ENCODE data around the gene ADAMTS15.

ADAMTS15 gene

DNA sequence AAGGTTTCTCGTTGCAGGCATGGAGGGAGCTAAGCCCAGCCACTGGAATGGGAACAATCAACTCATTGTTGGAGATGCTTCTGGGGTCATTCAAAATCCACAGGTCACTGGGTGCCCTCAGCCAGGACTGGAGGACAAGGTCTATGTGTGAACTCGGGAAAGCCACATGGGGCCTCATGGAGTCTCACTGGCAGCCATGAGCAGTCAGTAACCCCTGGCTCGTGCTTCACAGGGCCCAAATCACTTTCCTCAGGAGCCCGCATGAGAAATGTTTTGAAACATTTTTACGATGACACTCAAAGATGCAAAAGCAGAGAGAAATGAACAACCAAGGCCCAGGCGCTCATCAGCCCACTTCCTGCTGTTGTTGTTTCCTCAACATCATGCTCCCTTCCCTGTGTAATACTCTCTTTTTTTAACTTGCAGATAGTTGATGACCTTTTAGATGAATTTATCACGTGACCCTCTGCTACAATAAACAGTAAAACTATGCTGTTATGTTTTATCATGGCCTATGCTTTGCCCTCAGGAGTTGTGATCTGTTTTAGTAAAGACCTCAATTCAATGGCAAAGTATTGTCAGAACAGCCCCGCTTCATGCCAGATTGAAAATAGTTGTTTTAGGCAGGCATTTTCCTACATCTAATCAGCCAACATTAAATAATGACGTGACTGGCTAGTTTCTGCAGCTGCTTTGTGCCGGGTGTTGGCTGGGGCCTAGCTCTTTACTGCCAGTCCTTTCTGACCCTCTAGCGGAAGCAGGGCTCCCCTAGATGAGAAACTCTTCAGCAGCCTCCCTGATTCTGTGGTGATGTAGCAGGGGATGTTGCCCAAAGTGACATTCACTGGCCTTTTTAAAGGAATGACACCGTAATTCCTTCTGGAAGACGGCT lies 39.7 kb downstream of the ADAMTS15 start:
- no peak for DNase-seq (ENCODE audit: insufficient read length, low spot score)

DNA sequence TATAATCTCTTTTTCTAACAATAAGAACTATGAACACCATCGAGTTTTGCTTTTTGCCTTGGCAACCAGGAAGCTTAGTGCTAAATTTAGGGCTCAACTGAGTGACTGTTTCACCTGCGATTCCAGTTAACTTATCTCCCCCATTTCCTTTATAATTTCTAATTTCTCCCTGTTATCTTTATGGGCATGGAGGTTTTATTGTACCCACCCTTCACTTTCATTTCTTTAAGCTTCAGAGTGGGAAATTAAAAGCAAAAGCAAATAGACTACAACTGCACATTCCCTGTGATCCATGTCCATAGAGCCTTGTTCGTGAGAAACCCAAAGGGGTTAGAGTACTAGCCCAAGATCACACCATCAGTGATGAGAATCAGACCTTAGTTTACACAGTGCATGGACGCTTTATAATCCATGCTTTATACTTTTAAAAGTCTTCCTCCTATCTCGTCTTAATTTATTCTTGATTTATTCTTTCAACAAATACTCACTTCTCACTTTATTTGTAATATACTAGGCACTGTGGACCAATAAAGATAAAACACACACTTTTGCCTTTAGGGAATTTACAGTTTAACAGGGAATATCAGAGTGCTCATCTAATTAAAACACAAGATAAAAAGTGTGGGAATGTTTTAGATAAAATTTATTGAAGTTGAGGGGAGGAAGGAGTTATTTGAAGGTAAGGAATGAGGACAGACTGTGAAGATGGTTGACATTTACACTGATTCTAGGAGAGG lies 40.6 kb downstream of the ADAMTS15 start:
- no peak for FAIRE-seq

More for the DNA sequence above, 39.7 kb downstream of the ADAMTS15 start:
- TF ChIP-seq, protein P1, sequence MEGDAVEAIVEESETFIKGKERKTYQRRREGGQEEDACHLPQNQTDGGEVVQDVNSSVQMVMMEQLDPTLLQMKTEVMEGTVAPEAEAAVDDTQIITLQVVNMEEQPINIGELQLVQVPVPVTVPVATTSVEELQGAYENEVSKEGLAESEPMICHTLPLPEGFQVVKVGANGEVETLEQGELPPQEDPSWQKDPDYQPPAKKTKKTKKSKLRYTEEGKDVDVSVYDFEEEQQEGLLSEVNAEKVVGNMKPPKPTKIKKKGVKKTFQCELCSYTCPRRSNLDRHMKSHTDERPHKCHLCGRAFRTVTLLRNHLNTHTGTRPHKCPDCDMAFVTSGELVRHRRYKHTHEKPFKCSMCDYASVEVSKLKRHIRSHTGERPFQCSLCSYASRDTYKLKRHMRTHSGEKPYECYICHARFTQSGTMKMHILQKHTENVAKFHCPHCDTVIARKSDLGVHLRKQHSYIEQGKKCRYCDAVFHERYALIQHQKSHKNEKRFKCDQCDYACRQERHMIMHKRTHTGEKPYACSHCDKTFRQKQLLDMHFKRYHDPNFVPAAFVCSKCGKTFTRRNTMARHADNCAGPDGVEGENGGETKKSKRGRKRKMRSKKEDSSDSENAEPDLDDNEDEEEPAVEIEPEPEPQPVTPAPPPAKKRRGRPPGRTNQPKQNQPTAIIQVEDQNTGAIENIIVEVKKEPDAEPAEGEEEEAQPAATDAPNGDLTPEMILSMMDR (IDR thresholded peaks at IDR 0.05; ENCODE audit: insufficient read depth, missing control alignments), result no peak
- no peak for FAIRE-seq

DNA sequence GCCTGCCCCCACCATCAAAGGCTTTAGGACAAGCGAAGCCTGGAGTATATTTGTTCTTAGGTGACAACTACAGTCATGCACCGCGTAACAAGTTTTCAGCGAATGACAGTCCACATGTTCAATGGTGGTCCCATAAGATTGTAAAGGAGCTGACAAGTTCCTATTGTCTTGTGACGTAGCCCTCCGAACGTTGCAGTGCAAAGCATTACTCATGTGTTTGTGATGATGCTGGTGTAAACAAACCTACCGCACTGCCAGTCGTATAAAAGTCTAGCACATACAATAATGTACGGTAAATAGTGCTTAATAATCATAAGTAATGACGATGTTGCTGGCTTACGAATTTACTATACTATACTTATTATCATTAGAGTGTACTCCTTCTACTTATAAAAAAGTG lies 41.3 kb downstream of the ADAMTS15 start:
- DNase-seq (ENCODE audit: insufficient read length, low spot score), result no peak
- TF ChIP-seq, protein P1 (IDR thresholded peaks at IDR 0.05; ENCODE audit: insufficient read depth, missing control alignments), result no peak
- FAIRE-seq, result no peak

More for the DNA sequence above, 40.6 kb downstream of the ADAMTS15 start:
- TF ChIP-seq, protein P1 (IDR thresholded peaks at IDR 0.05; ENCODE audit: insufficient read depth, missing control alignments), result no peak
- no peak for DNase-seq (ENCODE audit: insufficient read length, low spot score)

DNA sequence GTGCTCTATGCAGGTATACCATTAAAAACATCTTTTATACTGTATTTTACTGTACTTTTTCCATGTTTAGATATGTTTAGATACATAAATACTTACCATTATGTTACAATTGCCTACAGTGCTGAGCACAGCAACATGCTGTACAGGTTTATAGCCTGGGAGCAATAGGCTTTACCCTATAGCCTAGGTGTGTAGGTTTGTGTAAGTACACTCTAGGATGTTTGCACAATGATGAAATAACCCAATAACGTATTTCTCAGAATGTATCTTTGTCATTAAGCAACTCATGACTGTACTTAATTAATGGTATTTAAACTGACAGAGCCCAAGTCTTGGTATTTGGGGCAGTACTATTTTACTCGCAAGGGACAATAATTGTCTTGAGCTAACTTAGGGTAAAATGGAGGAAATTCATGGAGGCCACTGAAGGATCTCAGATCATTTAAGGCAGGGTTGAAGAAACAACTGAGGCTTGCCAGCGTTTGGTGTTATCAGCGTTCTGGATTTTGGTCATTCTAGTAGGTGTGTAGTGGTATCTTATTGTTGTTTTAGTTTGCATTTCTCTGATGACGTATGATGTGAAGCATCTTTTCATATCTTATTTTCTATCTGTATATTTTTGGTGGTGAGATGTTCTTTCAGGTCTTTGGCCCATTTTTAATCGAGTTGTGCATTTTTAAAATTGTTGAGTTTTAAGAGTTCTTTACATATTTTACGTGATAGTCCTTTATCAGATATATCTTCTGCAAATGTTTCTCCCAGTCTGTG lies 42.4 kb downstream of the ADAMTS15 start:
- DNase-seq (ENCODE audit: insufficient read length, low spot score), result no peak
- TF ChIP-seq, protein P1 (IDR thresholded peaks at IDR 0.05; ENCODE audit: insufficient read depth, missing control alignments), result no peak
- no peak for FAIRE-seq

DNA sequence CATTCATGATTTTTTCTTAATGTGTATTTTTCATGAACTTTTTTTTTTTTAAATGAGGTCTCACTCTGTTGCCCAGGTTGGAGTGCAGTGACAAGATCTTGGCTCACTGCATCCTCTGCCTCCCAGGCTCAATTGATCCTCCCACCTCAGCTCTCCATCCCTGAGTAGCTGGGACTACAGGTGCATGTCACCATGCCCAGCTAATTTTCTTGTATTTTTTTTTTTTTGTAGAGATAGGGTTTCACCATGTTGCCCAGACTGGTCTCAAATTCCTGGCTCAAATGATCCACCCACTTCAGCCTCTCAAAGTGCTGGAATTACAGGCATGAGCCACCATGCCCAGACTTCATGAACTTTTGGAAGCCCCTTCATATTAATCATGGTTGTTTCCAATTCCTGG lies 49.7 kb downstream of the ADAMTS15 start:
- no peak for DNase-seq (ENCODE audit: insufficient read length, low spot score)
- TF ChIP-seq, protein P1 (IDR thresholded peaks at IDR 0.05; ENCODE audit: insufficient read depth, missing control alignments), result no peak
- no peak for FAIRE-seq

DNA sequence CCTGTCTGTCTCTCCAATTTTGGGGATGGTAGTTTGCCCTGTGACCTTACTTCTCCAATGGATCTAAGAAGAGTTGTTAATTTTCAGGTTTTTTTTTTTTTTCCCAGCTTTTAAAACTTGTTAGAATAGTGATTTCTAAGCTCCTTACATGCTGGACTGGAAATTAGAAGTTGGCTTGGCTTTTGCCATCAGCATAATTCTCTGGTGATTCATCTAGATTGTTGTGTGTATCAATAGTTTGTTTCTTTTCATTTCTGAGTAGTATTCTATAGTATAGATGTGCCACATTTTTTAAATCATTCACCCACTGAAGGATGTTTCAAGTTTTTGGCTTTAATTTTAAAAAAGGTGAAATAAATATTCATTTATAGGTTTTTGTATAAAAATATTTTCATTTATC lies 51.4 kb downstream of the ADAMTS15 start:
- TF ChIP-seq, protein P1 (IDR thresholded peaks at IDR 0.05; ENCODE audit: insufficient read depth, missing control alignments), result no peak
- DNase-seq (ENCODE audit: insufficient read length, low spot score), result no peak
- FAIRE-seq, result no peak
